Tibial artery (tissue), 4 donors: ENCODE results near the gene RXFP1.

Source experiments
- DNase-seq, 2 donors: peaks; one replicate each; pipeline ENCODE4 v3.0.0-alpha.2; 2019
- H3K27ac ChIP-seq, 2 donors: fragments of 200-600 bp; sonication (generic) in 1 of 2; 1 replicate in 1 of 2; 2 replicates in 1 of 2; pipeline ENCODE4 v1.5.1; 2018 to 2019; ENCODE audit warnings: mild to moderate bottlenecking in 1 of 2
- H3K27me3 ChIP-seq, 2 donors: fragments of 200-600 bp; sonication (generic) in 1 of 2; one replicate each; pipeline versions ENCODE4 v1.5.1 to v1.6.0; 2016 to 2019
- H3K36me3 ChIP-seq, 3 donors: fragments of 200-600 bp; sonication (generic) in 2 of 3; one replicate each; pipeline ENCODE4 v1.5.1; 2016 to 2019; ENCODE audit warnings: mild to moderate bottlenecking in 2 of 3
- H3K4me1 ChIP-seq, 4 donors: fragments of 200-600 bp; sonication (generic) in 2 of 4; 1 replicate in 3 of 4; 2 replicates in 1 of 4; pipeline ENCODE4 v1.5.1; 2016 to 2019
- H3K4me3 ChIP-seq, 2 donors: fragments of 200-600 bp; sonication (generic) in 1 of 2; 1 replicate in 1 of 2; 2 replicates in 1 of 2; pipeline ENCODE4 v1.5.1; 2018 to 2019; ENCODE audit warnings: mild to moderate bottlenecking in 2 of 2
- H3K9me3 ChIP-seq, 3 donors: fragments of 200-600 bp; sonication (generic) in 1 of 3; one replicate each; pipeline ENCODE4 v1.5.1; 2016 to 2019
- CTCF ChIP-seq, 2 experiments: fragments of 200-600 bp in 1 of 2; fragments of 450-650 bp in 1 of 2; IDR thresholded peaks; one replicate each; pipeline ENCODE4 v1.5.1; 2017 to 2019; ENCODE audit warnings: antibody characterized with exemption in 2 of 2, mild to moderate bottlenecking in 1 of 2, moderate library complexity in 1 of 2
- intact Hi-C: fragments of 100-400 bp; cut with DNase I; formaldehyde crosslinking; loops from one replicate; pipeline ENCODE4 v1.15.0; 2023; ENCODE audit warnings: low total_unique reads

Gene RXFP1

DNA sequence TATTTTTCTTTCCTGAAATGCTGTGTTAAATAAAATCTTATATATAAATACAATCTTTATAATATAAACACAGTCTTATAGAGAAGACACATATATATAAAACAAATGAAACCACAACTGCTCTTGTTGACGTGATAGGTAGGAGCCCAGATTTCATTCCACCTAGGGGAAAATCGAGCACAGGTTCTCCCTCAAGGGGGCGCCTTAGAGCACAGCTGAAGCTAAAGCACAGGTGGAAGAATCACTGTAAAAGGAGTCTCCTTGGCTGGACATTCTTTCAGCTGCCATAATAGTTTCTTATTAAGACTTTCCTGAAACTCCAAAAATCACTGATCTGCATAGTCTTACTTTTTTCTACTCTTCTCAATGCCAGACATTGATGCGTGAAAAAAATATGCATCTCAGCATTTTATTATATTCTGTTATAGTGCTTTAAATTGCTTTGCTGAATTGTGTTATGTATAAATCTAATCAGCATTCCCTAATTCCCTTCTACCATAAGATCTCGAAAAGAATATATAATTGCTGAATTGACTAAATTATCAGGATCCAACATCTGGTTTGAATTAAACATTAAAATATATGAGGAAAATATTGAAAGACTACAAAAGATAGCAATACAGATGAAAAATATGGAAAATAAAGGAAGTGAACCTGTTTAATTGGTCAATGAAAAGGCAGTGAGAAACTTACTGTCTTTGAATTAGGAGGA lies 25.5 kb upstream of the RXFP1 start:
- H3K4me3 ChIP-seq: no peak overlapping the region
- no peaks in the 10 kb centered on the region for H3K4me1 ChIP-seq
- H3K9me3 ChIP-seq: peaks cover 0 to 3% (median 0%) of the 10 kb centered on the region in 3 donors
- H3K36me3 ChIP-seq: no peaks in the 10 kb centered on the region
- peak; percentile 16 to 27 for TF ChIP-seq CTCF (IDR thresholded peaks at IDR 0.05)
- intact Hi-C loops: no loop called here
- no peak overlapping the region for H3K27ac ChIP-seq
- no peaks in the 10 kb centered on the region for H3K27me3 ChIP-seq
- DNase-seq: peak in 1 of 2 donors; percentile 20

- Histone ChIP-seq H3K4me3 (no peak overlapping the region), H3K9me3 (peaks cover 0 to 10% (median 0%) of the 10 kb centered on the region in 3 donors), H3K36me3 (no peaks in the 10 kb centered on the region), H3K27ac (no peak overlapping the region), H3K27me3 (no peaks in the 10 kb centered on the region), H3K4me1 (no peaks in the 10 kb centered on the region)
- no peak for TF ChIP-seq CTCF (IDR thresholded peaks at IDR 0.05)
- intact Hi-C loops: no loop called here
- DNase-seq: no peak
Measured at GRCh38 chr4:158500054-158500453, 21.6 kb upstream of the RXFP1 start.

DNA sequence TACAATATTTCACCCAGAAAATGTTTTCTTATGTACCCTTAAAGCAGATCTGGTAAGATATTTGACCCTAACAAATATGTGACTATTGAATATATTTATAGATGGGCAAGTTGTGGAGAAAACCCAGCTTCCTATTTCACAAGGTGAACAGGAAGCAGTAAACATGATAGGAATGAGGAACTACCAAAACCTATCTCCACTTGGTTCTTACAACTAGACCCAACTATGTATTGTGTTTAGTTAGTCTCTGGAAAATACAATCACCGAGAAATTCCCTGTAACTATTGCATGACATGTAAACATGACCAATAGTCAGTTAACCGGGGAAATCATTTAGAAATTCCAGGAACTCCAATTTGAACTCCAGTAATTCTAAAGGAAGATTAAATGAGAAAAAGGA lies 8.4 kb upstream of the RXFP1 start:
- Histone ChIP-seq H3K9me3 (no peaks in the 10 kb centered on the region), H3K36me3 (no peaks in the 10 kb centered on the region), H3K4me3 (no peak overlapping the region), H3K4me1 (no peaks in the 10 kb centered on the region), H3K27me3 (no peaks in the 10 kb centered on the region), H3K27ac (no peak overlapping the region)
- intact Hi-C loops: no loop called here
- TF ChIP-seq CTCF (IDR thresholded peaks at IDR 0.05): no peak
- DNase-seq: no peak

DNA sequence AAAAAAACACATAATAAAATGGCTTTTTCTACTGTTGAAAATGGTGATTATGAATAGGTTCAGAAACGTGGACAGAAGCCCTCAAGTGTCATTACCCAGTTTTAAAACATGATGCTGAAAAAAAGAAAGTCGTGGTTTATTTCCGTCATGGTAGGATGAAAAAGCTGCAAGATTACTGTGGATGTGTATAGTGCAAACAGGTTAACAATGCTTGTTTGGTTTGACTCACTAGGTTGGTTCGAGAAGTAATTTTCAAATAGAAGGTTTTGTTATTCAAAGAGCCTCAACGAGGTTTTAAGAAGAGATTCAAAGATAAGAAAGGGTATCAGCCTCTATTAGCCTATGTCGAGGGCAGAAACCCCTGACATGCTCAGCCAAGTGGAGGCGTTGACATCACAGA lies 2.5 kb upstream of the RXFP1 start:
- no peak for DNase-seq
- Histone ChIP-seq H3K4me1 (no peaks in the 10 kb centered on the region), H3K27me3 (no peaks in the 10 kb centered on the region), H3K36me3 (no peaks in the 10 kb centered on the region), H3K27ac (no peak overlapping the region), H3K9me3 (no peaks in the 10 kb centered on the region), H3K4me3 (no peak overlapping the region)
- intact Hi-C loops: no loop called here
- TF ChIP-seq CTCF (IDR thresholded peaks at IDR 0.05): no peak

GRCh38 chr4:158523990-158524535 lies 2.4 kb downstream of the RXFP1 start:
- TF ChIP-seq CTCF (IDR thresholded peaks at IDR 0.05): no peak
- no peaks in the 10 kb centered on the region for H3K9me3 ChIP-seq
- H3K27ac ChIP-seq: no peak overlapping the region
- no peak overlapping the region for H3K4me3 ChIP-seq
- no peaks in the 10 kb centered on the region for H3K36me3 ChIP-seq
- H3K4me1 ChIP-seq: no peaks in the 10 kb centered on the region
- H3K27me3 ChIP-seq: no peaks in the 10 kb centered on the region
- no peak for DNase-seq
- intact Hi-C loops: no loop called here
